ENCODE results near the gene TRIM69. TPM values are rescaled to one million over a fixed set of nuclear protein-coding genes. Genes with fewer than 3 reads are reported as not detected.
"Not testable (repeated sequence)": the region's sequence is repeated elsewhere in the genome, so short reads cannot be mapped to it uniquely, and the experiment has no call there.

Gene TRIM69
- total RNA-seq (2014; rRNA removed) (8.2 and 10.8 TPM in 2 replicates), Bru-seq, nascent RNA (percentile 42 among the genes with signal in this experiment), BruChase-seq, experiment 1, labeled RNA remaining after a 6-hour chase (percentile 69 among the genes with signal in this experiment), BruChase-seq, experiment 2, labeled RNA remaining after a 2-hour chase (percentile 63 among the genes with signal in this experiment)
- long read RNA-seq, transcript TRIM69-207 (2 exons, 3,190 nt), result major isoform, 36 of 47 reads
- long read RNA-seq, partial matches to known transcripts, result 3 of 47 reads
- long read RNA-seq, other reads (novel, unspliced or antisense), result 8 of 47 reads

GRCh38 chr15:44736181-44736765 lies at the start of gene TRIM69:
TSS of gene TRIM69 (plus strand) at chr15:44736528. CDS start at chr15:44736705, 177 bp downstream.
- ATAC-seq (no peak), DNase-seq (no peak)
- TF ChIP-seq, protein P1, sequence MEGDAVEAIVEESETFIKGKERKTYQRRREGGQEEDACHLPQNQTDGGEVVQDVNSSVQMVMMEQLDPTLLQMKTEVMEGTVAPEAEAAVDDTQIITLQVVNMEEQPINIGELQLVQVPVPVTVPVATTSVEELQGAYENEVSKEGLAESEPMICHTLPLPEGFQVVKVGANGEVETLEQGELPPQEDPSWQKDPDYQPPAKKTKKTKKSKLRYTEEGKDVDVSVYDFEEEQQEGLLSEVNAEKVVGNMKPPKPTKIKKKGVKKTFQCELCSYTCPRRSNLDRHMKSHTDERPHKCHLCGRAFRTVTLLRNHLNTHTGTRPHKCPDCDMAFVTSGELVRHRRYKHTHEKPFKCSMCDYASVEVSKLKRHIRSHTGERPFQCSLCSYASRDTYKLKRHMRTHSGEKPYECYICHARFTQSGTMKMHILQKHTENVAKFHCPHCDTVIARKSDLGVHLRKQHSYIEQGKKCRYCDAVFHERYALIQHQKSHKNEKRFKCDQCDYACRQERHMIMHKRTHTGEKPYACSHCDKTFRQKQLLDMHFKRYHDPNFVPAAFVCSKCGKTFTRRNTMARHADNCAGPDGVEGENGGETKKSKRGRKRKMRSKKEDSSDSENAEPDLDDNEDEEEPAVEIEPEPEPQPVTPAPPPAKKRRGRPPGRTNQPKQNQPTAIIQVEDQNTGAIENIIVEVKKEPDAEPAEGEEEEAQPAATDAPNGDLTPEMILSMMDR (conservative IDR thresholded peaks at IDR 0.05; ENCODE audit: low read depth, low read length), result no peak
- TF ChIP-seq EZH2 (IDR thresholded peaks at IDR 0.05; ENCODE audit: low read length, unreplicated experiment) (no peak), EZH2phosphoT487 (IDR thresholded peaks at IDR 0.05; ENCODE audit: borderline replicate concordance, low read length) (no peak)
- Histone ChIP-seq H2AFZ (ENCODE audit: low read length) (no peak within 1 kb of the TSS), H3K79me2 (ENCODE audit: low read length) (no peaks in the 10 kb centered on the region), H3K27me3 (ENCODE audit: low read length) (no peaks in the 10 kb centered on the region), H3K9me3 (ENCODE audit: low read length) (no peaks in the 10 kb centered on the region), H3K27ac (ENCODE audit: low read length) (no peak within 1 kb of the TSS), H4K20me1 (ENCODE audit: low read length) (no peaks in the 10 kb centered on the region), H3K4me2 (ENCODE audit: low read length) (no peak within 1 kb of the TSS), H3K4me3 (ENCODE audit: low read length) (no peak within 1 kb of the TSS), H3K9ac (ENCODE audit: low read length) (no peak within 1 kb of the TSS), H3K4me1 (ENCODE audit: insufficient read depth, low read length) (no peaks in the 10 kb centered on the region), H3K36me3 (ENCODE audit: low read depth, low read length) (no peaks in the 10 kb centered on the region), H3F3A (ENCODE audit: low read length, unreplicated experiment) (no peaks in the 10 kb centered on the region), H3K9me2 (replicated peaks; ENCODE audit: low read length) (no peaks in the 10 kb centered on the region)
- intact Hi-C loops (cut with micrococcal nuclease), result loop anchor here (5.0 kb wide), 1 partner anchor 154 kb away; no protein-coding TSS in a partner anchor
- BruUV-seq (replicated peaks), result no TSS peak
- CTCF ChIA-PET, result interaction anchor here (0.5 to 4.5 kb wide), 6 partner anchors 23 to 152 kb away, joined by 3 to 86 read pairs (median 4); partner anchors contain the start of gene SPG11
- POLR2A ChIA-PET (ENCODE audit: unreplicated experiment), result interaction anchor here (0.6 to 0.7 kb wide), 3 partner anchors 22 to 113 kb away, joined by 3 to 6 read pairs (median 5); no protein-coding TSS in a partner anchor

GRCh38 chr15:44689318-44689717 lies 47.0 kb upstream of the TRIM69 start:
- H3K9me3 ChIP-seq (ENCODE audit: low read length); H3K4me2 ChIP-seq (ENCODE audit: low read length); H3K9me2 ChIP-seq (replicated peaks; ENCODE audit: low read length); H3F3A ChIP-seq (ENCODE audit: low read length, unreplicated experiment); H3K79me2 ChIP-seq (ENCODE audit: low read length); POLR2A ChIA-PET (ENCODE audit: unreplicated experiment); BruUV-seq (replicated peaks); H3K4me1 ChIP-seq (ENCODE audit: insufficient read depth, low read length); H3K27me3 ChIP-seq (ENCODE audit: low read length); intact Hi-C loops (cut with micrococcal nuclease); CTCF ChIA-PET; H2AFZ ChIP-seq (ENCODE audit: low read length); ATAC-seq; H3K36me3 ChIP-seq (ENCODE audit: low read depth, low read length); DNase-seq; H3K27ac ChIP-seq (ENCODE audit: low read length); H3K9ac ChIP-seq (ENCODE audit: low read length); H4K20me1 ChIP-seq (ENCODE audit: low read length); H3K4me3 ChIP-seq (ENCODE audit: low read length): not testable (repeated sequence)

- H2AFZ ChIP-seq (ENCODE audit: low read length); H3K9me2 ChIP-seq (replicated peaks; ENCODE audit: low read length); ATAC-seq; H3K4me2 ChIP-seq (ENCODE audit: low read length); H3K27ac ChIP-seq (ENCODE audit: low read length); H3K79me2 ChIP-seq (ENCODE audit: low read length); H3K27me3 ChIP-seq (ENCODE audit: low read length); H3K9me3 ChIP-seq (ENCODE audit: low read length); CTCF ChIA-PET; H3F3A ChIP-seq (ENCODE audit: low read length, unreplicated experiment); H3K4me1 ChIP-seq (ENCODE audit: insufficient read depth, low read length); H3K36me3 ChIP-seq (ENCODE audit: low read depth, low read length); BruUV-seq (replicated peaks); H3K9ac ChIP-seq (ENCODE audit: low read length); POLR2A ChIA-PET (ENCODE audit: unreplicated experiment); H4K20me1 ChIP-seq (ENCODE audit: low read length); DNase-seq; intact Hi-C loops (cut with micrococcal nuclease); H3K4me3 ChIP-seq (ENCODE audit: low read length): not testable (repeated sequence)
Observed at GRCh38 chr15:44690245-44690644, 46.1 kb upstream of the TRIM69 start.
